Measurements from ENCODE around the gene KCNK16. TPM values are rescaled to one million over a fixed set of nuclear protein-coding genes. Genes with fewer than 3 reads are reported as not detected.

The KCNK16 gene
- total RNA-seq, 1 donor from 2014 or later: not detected

- no peak overlapping the region for H3K27ac Mint-ChIP-seq (ENCODE audit: unreplicated experiment)
- Histone ChIP-seq H4K20me1 (ENCODE audit: insufficient read depth, low read length) (no peaks in the 10 kb centered on the region), H3K4me2 (ENCODE audit: low read length) (peak overlapping the region; percentile 59), H3K4me3 (ENCODE audit: insufficient read depth, low read depth, low read length) (no peak overlapping the region), H3K27ac (ENCODE audit: low read depth, low read length) (no peak overlapping the region), H3K9ac (ENCODE audit: low read length) (no peak overlapping the region), H3K36me3 (ENCODE audit: insufficient read depth, low read length) (no peaks in the 10 kb centered on the region), H3K9me3 (ENCODE audit: insufficient read depth, low read depth, low read length) (no peaks in the 10 kb centered on the region), H2AFZ (ENCODE audit: low read depth, low read length) (peak overlapping the region; percentile 39), H3K79me2 (ENCODE audit: insufficient read depth, low read length) (no peaks in the 10 kb centered on the region), H3K27me3 (ENCODE audit: insufficient read depth, low read length) (no peaks in the 10 kb centered on the region), H3K4me1 (ENCODE audit: insufficient read depth, low read length) (no peaks in the 10 kb centered on the region)
- H3K27me3 Mint-ChIP-seq (ENCODE audit: low read depth, unreplicated experiment): peaks cover 78% of the 10 kb centered on the region
- peaks cover 4% of the 10 kb centered on the region for H3K9me3 Mint-ChIP-seq (ENCODE audit: unreplicated experiment)
- TF ChIP-seq, protein P1, sequence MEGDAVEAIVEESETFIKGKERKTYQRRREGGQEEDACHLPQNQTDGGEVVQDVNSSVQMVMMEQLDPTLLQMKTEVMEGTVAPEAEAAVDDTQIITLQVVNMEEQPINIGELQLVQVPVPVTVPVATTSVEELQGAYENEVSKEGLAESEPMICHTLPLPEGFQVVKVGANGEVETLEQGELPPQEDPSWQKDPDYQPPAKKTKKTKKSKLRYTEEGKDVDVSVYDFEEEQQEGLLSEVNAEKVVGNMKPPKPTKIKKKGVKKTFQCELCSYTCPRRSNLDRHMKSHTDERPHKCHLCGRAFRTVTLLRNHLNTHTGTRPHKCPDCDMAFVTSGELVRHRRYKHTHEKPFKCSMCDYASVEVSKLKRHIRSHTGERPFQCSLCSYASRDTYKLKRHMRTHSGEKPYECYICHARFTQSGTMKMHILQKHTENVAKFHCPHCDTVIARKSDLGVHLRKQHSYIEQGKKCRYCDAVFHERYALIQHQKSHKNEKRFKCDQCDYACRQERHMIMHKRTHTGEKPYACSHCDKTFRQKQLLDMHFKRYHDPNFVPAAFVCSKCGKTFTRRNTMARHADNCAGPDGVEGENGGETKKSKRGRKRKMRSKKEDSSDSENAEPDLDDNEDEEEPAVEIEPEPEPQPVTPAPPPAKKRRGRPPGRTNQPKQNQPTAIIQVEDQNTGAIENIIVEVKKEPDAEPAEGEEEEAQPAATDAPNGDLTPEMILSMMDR (IDR thresholded peaks at IDR 0.05; ENCODE audit: insufficient read depth, low read depth, low read length): peak; percentile 61
- TF ChIP-seq EZH2 (IDR thresholded peaks at IDR 0.05; ENCODE audit: insufficient read depth, low read length): no peak
- H3K4me1 Mint-ChIP-seq (ENCODE audit: low read depth, unreplicated experiment): peaks cover 1% of the 10 kb centered on the region
- no peak overlapping the region for H3K4me3 Mint-ChIP-seq (ENCODE audit: unreplicated experiment)
- peak; percentile 19 for DNase-seq (ENCODE audit: low read depth)
- FAIRE-seq: no peak
- no peaks in the 10 kb centered on the region for H3K36me3 Mint-ChIP-seq (ENCODE audit: low read depth, unreplicated experiment)
Observed at GRCh38 chr6:39302669-39303424, 19.7 kb downstream of the KCNK16 start.

DNA sequence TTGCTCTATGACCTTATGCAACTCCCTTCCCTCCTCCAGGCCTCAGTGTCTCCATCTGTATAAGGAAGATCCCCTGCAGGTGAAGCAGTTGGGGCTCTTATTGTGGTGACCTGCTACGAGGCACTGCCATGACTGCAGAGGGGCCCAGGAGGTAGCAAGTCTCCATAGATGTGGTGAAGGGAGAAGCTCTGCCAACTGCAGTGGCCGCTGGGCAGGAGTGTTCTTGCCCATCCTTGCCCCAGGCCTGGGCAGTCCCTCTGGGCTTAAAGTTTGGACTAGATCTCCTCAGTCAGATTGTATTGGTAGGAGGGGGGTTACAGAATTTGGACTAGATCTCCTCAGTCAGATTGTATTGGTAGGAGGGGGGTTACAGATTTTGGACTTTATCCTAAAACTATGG, 20.5 kb downstream of the KCNK16 start:
- no peak overlapping the region for H3K4me3 Mint-ChIP-seq (ENCODE audit: unreplicated experiment)

More for the DNA sequence above, 20.5 kb downstream of the KCNK16 start:
- no peaks in the 10 kb centered on the region for H3K36me3 ChIP-seq (ENCODE audit: insufficient read depth, low read length)
- H3K79me2 ChIP-seq (ENCODE audit: insufficient read depth, low read length): no peaks in the 10 kb centered on the region
- no peak overlapping the region for H3K4me2 ChIP-seq (ENCODE audit: low read length)
- DNase-seq (ENCODE audit: low read depth) (no peak), FAIRE-seq (no peak)
- Mint-ChIP-seq H3K9me3 (ENCODE audit: unreplicated experiment) (peaks cover 4% of the 10 kb centered on the region), H3K27ac (ENCODE audit: unreplicated experiment) (no peak overlapping the region), H3K27me3 (ENCODE audit: low read depth, unreplicated experiment) (peaks cover 70% of the 10 kb centered on the region), H3K36me3 (ENCODE audit: low read depth, unreplicated experiment) (no peaks in the 10 kb centered on the region), H3K4me1 (ENCODE audit: low read depth, unreplicated experiment) (peaks cover 1% of the 10 kb centered on the region)
- H3K4me1 ChIP-seq (ENCODE audit: insufficient read depth, low read length): no peaks in the 10 kb centered on the region
- no peaks in the 10 kb centered on the region for H3K27me3 ChIP-seq (ENCODE audit: insufficient read depth, low read length)
- H3K9ac ChIP-seq (ENCODE audit: low read length): no peak overlapping the region
- TF ChIP-seq, protein P1 (IDR thresholded peaks at IDR 0.05; ENCODE audit: insufficient read depth, low read depth, low read length): no peak
- TF ChIP-seq EZH2 (IDR thresholded peaks at IDR 0.05; ENCODE audit: insufficient read depth, low read length): no peak
- H3K9me3 ChIP-seq (ENCODE audit: insufficient read depth, low read depth, low read length): no peaks in the 10 kb centered on the region
- H3K27ac ChIP-seq (ENCODE audit: low read depth, low read length): no peak overlapping the region
- H4K20me1 ChIP-seq (ENCODE audit: insufficient read depth, low read length): no peaks in the 10 kb centered on the region
- no peak overlapping the region for H2AFZ ChIP-seq (ENCODE audit: low read depth, low read length)
- no peak overlapping the region for H3K4me3 ChIP-seq (ENCODE audit: insufficient read depth, low read depth, low read length)

All from astrocyte (in vitro differentiated cells and primary cell).